Measurements from ENCODE around the gene MALAT1.

Gene MALAT1

DNA sequence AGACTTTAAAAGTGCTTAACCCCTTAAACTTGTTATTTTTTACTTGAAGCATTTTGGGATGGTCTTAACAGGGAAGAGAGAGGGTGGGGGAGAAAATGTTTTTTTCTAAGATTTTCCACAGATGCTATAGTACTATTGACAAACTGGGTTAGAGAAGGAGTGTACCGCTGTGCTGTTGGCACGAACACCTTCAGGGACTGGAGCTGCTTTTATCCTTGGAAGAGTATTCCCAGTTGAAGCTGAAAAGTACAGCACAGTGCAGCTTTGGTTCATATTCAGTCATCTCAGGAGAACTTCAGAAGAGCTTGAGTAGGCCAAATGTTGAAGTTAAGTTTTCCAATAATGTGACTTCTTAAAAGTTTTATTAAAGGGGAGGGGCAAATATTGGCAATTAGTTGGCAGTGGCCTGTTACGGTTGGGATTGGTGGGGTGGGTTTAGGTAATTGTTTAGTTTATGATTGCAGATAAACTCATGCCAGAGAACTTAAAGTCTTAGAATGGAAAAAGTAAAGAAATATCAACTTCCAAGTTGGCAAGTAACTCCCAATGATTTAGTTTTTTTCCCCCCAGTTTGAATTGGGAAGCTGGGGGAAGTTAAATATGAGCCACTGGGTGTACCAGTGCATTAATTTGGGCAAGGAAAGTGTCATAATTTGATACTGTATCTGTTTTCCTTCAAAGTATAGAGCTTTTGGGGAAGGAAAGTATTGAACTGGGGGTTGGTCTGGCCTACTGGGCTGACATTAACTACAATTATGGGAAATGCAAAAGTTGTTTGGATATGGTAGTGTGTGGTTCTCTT, 2.8 kb downstream of the MALAT1 start:
- TF ChIP-seq, protein P1, sequence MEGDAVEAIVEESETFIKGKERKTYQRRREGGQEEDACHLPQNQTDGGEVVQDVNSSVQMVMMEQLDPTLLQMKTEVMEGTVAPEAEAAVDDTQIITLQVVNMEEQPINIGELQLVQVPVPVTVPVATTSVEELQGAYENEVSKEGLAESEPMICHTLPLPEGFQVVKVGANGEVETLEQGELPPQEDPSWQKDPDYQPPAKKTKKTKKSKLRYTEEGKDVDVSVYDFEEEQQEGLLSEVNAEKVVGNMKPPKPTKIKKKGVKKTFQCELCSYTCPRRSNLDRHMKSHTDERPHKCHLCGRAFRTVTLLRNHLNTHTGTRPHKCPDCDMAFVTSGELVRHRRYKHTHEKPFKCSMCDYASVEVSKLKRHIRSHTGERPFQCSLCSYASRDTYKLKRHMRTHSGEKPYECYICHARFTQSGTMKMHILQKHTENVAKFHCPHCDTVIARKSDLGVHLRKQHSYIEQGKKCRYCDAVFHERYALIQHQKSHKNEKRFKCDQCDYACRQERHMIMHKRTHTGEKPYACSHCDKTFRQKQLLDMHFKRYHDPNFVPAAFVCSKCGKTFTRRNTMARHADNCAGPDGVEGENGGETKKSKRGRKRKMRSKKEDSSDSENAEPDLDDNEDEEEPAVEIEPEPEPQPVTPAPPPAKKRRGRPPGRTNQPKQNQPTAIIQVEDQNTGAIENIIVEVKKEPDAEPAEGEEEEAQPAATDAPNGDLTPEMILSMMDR (IDR thresholded peaks at IDR 0.05): no peak
- Histone ChIP-seq H3K9me3 (ENCODE audit: control insufficient read depth, low read length) (no peaks in the 10 kb centered on the region), H3K27ac (peak overlapping the region; percentile 100), H3K4me1 (peaks cover 9% of the 10 kb centered on the region), H2AFZ (no peak overlapping the region), H3K36me3 (ENCODE audit: control insufficient read depth, insufficient read depth, low read length) (peaks cover 46% of the 10 kb centered on the region), H3K4me2 (ENCODE audit: low read length) (peak overlapping the region; percentile 95), H3K4me3 (ENCODE audit: low read depth, low read length) (peak overlapping the region; percentile 100), H3K9ac (peak overlapping the region; percentile 99), H3K27me3 (ENCODE audit: control insufficient read depth, insufficient read depth, low read length) (no peaks in the 10 kb centered on the region), H3K79me2 (peaks cover 71% of the 10 kb centered on the region)

DNA sequence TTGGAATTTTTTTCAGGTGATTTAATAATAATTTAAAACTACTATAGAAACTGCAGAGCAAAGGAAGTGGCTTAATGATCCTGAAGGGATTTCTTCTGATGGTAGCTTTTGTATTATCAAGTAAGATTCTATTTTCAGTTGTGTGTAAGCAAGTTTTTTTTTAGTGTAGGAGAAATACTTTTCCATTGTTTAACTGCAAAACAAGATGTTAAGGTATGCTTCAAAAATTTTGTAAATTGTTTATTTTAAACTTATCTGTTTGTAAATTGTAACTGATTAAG, 3.4 kb downstream of the MALAT1 start:
- peak overlapping the region; percentile 95 for H3K4me2 ChIP-seq (ENCODE audit: low read length)
- TF ChIP-seq, protein P1 (IDR thresholded peaks at IDR 0.05): no peak
- H3K36me3 ChIP-seq (ENCODE audit: control insufficient read depth, insufficient read depth, low read length): peaks cover 46% of the 10 kb centered on the region
- H3K9me3 ChIP-seq (ENCODE audit: control insufficient read depth, low read length): no peaks in the 10 kb centered on the region
- no peak overlapping the region for H2AFZ ChIP-seq
- peak overlapping the region; percentile 100 for H3K27ac ChIP-seq
- H3K27me3 ChIP-seq (ENCODE audit: control insufficient read depth, insufficient read depth, low read length): no peaks in the 10 kb centered on the region
- peak overlapping the region; percentile 99 for H3K9ac ChIP-seq
- H3K4me1 ChIP-seq: peaks cover 7% of the 10 kb centered on the region
- peaks cover 71% of the 10 kb centered on the region for H3K79me2 ChIP-seq
- peak overlapping the region; percentile 100 for H3K4me3 ChIP-seq (ENCODE audit: low read depth, low read length)

DNA sequence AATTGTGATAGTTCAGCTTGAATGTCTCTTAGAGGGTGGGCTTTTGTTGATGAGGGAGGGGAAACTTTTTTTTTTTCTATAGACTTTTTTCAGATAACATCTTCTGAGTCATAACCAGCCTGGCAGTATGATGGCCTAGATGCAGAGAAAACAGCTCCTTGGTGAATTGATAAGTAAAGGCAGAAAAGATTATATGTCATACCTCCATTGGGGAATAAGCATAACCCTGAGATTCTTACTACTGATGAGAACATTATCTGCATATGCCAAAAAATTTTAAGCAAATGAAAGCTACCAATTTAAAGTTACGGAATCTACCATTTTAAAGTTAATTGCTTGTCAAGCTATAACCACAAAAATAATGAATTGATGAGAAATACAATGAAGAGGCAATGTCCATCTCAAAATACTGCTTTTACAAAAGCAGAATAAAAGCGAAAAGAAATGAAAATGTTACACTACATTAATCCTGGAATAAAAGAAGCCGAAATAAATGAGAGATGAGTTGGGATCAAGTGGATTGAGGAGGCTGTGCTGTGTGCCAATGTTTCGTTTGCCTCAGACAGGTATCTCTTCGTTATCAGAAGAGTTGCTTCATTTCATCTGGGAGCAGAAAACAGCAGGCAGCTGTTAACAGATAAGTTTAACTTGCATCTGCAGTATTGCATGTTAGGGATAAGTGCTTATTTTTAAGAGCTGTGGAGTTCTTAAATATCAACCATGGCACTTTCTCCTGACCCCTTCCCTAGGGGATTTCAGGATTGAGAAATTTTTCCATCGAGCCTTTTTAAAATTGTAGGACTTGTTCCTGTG, 3.9 kb downstream of the MALAT1 start:
- Histone ChIP-seq H3K4me2 (ENCODE audit: low read length) (peak overlapping the region; percentile 95), H3K36me3 (ENCODE audit: control insufficient read depth, insufficient read depth, low read length) (peaks cover 46% of the 10 kb centered on the region), H3K4me1 (peaks cover 7% of the 10 kb centered on the region), H3K4me3 (ENCODE audit: low read depth, low read length) (peak overlapping the region; percentile 100), H3K27ac (peak overlapping the region; percentile 100), H3K27me3 (ENCODE audit: control insufficient read depth, insufficient read depth, low read length) (no peaks in the 10 kb centered on the region), H3K9ac (peak overlapping the region; percentile 99), H3K79me2 (peaks cover 71% of the 10 kb centered on the region), H3K9me3 (ENCODE audit: control insufficient read depth, low read length) (no peaks in the 10 kb centered on the region), H2AFZ (no peak overlapping the region)
- TF ChIP-seq, protein P1 (IDR thresholded peaks at IDR 0.05): no peak

DNA sequence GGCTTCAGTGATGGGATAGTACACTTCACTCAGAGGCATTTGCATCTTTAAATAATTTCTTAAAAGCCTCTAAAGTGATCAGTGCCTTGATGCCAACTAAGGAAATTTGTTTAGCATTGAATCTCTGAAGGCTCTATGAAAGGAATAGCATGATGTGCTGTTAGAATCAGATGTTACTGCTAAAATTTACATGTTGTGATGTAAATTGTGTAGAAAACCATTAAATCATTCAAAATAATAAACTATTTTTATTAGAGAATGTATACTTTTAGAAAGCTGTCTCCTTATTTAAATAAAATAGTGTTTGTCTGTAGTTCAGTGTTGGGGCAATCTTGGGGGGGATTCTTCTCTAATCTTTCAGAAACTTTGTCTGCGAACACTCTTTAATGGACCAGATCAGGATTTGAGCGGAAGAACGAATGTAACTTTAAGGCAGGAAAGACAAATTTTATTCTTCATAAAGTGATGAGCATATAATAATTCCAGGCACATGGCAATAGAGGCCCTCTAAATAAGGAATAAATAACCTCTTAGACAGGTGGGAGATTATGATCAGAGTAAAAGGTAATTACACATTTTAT, 4.6 kb downstream of the MALAT1 start:
- Histone ChIP-seq H3K9ac (peak overlapping the region; percentile 99), H3K36me3 (ENCODE audit: control insufficient read depth, insufficient read depth, low read length) (peaks cover 46% of the 10 kb centered on the region), H3K9me3 (ENCODE audit: control insufficient read depth, low read length) (no peaks in the 10 kb centered on the region), H3K79me2 (peaks cover 67% of the 10 kb centered on the region), H2AFZ (no peak overlapping the region), H3K4me3 (ENCODE audit: low read depth, low read length) (peak overlapping the region; percentile 100), H3K4me1 (peaks cover 7% of the 10 kb centered on the region), H3K27me3 (ENCODE audit: control insufficient read depth, insufficient read depth, low read length) (no peaks in the 10 kb centered on the region), H3K27ac (peak overlapping the region; percentile 100), H3K4me2 (ENCODE audit: low read length) (peak overlapping the region; percentile 95)
- TF ChIP-seq, protein P1 (IDR thresholded peaks at IDR 0.05): no peak
